Fibroblast of lung (primary cell): ENCODE measurements around the gene TASP1. TPM values are rescaled to one million over a fixed set of nuclear protein-coding genes. Genes with fewer than 3 reads are reported as not detected.
A peak's percentile ranks its signal among the peaks of the same experiment; 100 is the strongest.

Source experiments
- DNase-seq, 2 donors: peaks; one replicate each; pipeline versions ENCODE4 v3.0.0 to v3.0.0-alpha.2; 2010; ENCODE audit warnings: low read depth in 2 of 2
- H2AFZ ChIP-seq: 2 replicates; pipeline ENCODE4 v1.5.1; 2012; ENCODE audit warnings: low read length, control low read depth, inconsistent platforms
- H3K27ac ChIP-seq: 2 replicates; pipeline ENCODE4 v1.5.1; 2011; ENCODE audit warnings: low read length, control low read depth; ENCODE audit not compliant: insufficient read depth
- H3K27me3 ChIP-seq: 2 replicates; pipeline ENCODE4 v1.5.1; 2011; ENCODE audit warnings: mild to moderate bottlenecking, low read length; ENCODE audit not compliant: control insufficient read depth, insufficient read depth
- H3K36me3 ChIP-seq: 2 replicates; pipeline ENCODE4 v1.5.1; 2011; ENCODE audit warnings: low read length; ENCODE audit not compliant: control insufficient read depth, insufficient read depth
- H3K4me1 ChIP-seq: 2 replicates; pipeline ENCODE4 v1.5.1; 2011; ENCODE audit warnings: low read length; ENCODE audit not compliant: control insufficient read depth, insufficient read depth; ENCODE audit errors: extremely low read depth
- H3K4me2 ChIP-seq: 2 replicates; pipeline ENCODE4 v1.5.1; 2011; ENCODE audit warnings: low read length, control low read depth; ENCODE audit not compliant: insufficient read depth; ENCODE audit errors: extremely low read depth
- H3K4me3 ChIP-seq, 4 experiments: fragments of 200-600 bp in 1 of 4; sonication (generic) in 1 of 4; replicated peaks in 1 of 4; 2 replicates each; pipeline ENCODE4 v1.5.1; 2011 to 2016; ENCODE audit warnings: low read length in 4 of 4, low read depth in 3 of 4, mild to moderate bottlenecking in 3 of 4, control low read depth in 2 of 4, inconsistent platforms in 1 of 4, mixed read lengths in 1 of 4; ENCODE audit not compliant: insufficient read depth in 1 of 4; ENCODE audit errors: control extremely low read depth in 1 of 4
- H3K79me2 ChIP-seq: 2 replicates; pipeline ENCODE4 v1.5.1; 2012; ENCODE audit warnings: mild to moderate bottlenecking, low read length, inconsistent platforms; ENCODE audit not compliant: control insufficient read depth, insufficient read depth
- H3K9ac ChIP-seq: 2 replicates; pipeline ENCODE4 v1.5.1; 2011; ENCODE audit warnings: mild to moderate bottlenecking, low read length, control low read depth; ENCODE audit not compliant: insufficient read depth
- H3K9me3 ChIP-seq: 2 replicates; pipeline ENCODE4 v1.5.1; 2012; ENCODE audit warnings: low read depth, low read length; ENCODE audit not compliant: control insufficient read depth, insufficient read depth
- H4K20me1 ChIP-seq: 2 replicates; pipeline ENCODE4 v1.5.1; 2011; ENCODE audit warnings: low read length; ENCODE audit not compliant: control insufficient read depth, insufficient read depth; ENCODE audit errors: extremely low read depth
- CTCF ChIP-seq, 2 donors: IDR thresholded peaks in 1 of 2; conservative IDR thresholded peaks in 1 of 2; 1 replicate in 1 of 2; 2 replicates in 1 of 2; pipeline ENCODE4 v1.5.1; 2011 to 2012; ENCODE audit warnings: low read length in 2 of 2, control low read depth in 1 of 2, inconsistent platforms in 1 of 2, low read depth in 1 of 2, mild to moderate bottlenecking in 1 of 2
- EZH2 ChIP-seq: IDR thresholded peaks from 2 replicates; pipeline ENCODE4 v1.5.1; 2012; ENCODE audit warnings: low read length, control low read depth, mild to moderate bottlenecking; ENCODE audit errors: missing control alignments
- polyA plus RNA-seq, 2 donors: library from polyadenylated mRNA; depleted of rRNA in 1 of 2; stranded (reverse) in 1 of 2; unstranded in 1 of 2; fragments of >200 nt; gene quantifications; 2 replicates each; pipeline ENCODE4 v1.2.1, GENCODE V29; 2011 to 2012; ENCODE audit warnings: missing spikeins in 1 of 2
- total RNA-seq: library from RNA; depleted of rRNA; stranded (reverse); fragments of >200 nt; gene quantifications from 2 replicates; pipeline ENCODE4 v1.2.1, GENCODE V29; 2014

TASP1 gene
- total and polyA plus RNA-seq, 2 donors (not counting 1 experiment from before 2014, with no cell fraction given) = 6.3 to 13.6 TPM

GRCh38 chr20:13672690-13673089 is 34.0 kb upstream of the TASP1 start:
- Histone ChIP-seq H3K27ac (no peak overlapping the region), H3K9ac (no peak overlapping the region), H3K9me3 (no peaks in the 10 kb centered on the region), H3K4me2 (no peak overlapping the region), H4K20me1 (no peaks in the 10 kb centered on the region), H3K36me3 (no peaks in the 10 kb centered on the region), H3K79me2 (no peaks in the 10 kb centered on the region), H3K4me3 (no peak overlapping the region), H2AFZ (no peak overlapping the region), H3K4me1 (no peaks in the 10 kb centered on the region), H3K27me3 (no peaks in the 10 kb centered on the region)
- no peak for TF ChIP-seq CTCF (conservative IDR thresholded peaks at IDR 0.05 in 1 of 2, IDR thresholded peaks at IDR 0.05 in 1 of 2; ENCODE audit: low read depth in 1 of 2, low read length in 2 of 2)
- TF ChIP-seq EZH2 = no peak
- no peak for DNase-seq

GRCh38 chr20:13671916-13672378 is 33.2 kb upstream of the TASP1 start:
- H3K4me3 ChIP-seq = no peak overlapping the region
- DNase-seq = peak; percentile 46 to 90
- no peak overlapping the region for H3K9ac ChIP-seq
- no peak for TF ChIP-seq CTCF (conservative IDR thresholded peaks at IDR 0.05 in 1 of 2, IDR thresholded peaks at IDR 0.05 in 1 of 2; ENCODE audit: low read depth in 1 of 2, low read length in 2 of 2)
- no peak for TF ChIP-seq EZH2
- no peaks in the 10 kb centered on the region for H3K9me3 ChIP-seq
- no peaks in the 10 kb centered on the region for H3K4me1 ChIP-seq
- no peaks in the 10 kb centered on the region for H3K36me3 ChIP-seq
- H3K79me2 ChIP-seq = no peaks in the 10 kb centered on the region
- H3K27ac ChIP-seq = no peak overlapping the region
- H2AFZ ChIP-seq = no peak overlapping the region
- H4K20me1 ChIP-seq = no peaks in the 10 kb centered on the region
- H3K27me3 ChIP-seq = no peaks in the 10 kb centered on the region
- H3K4me2 ChIP-seq = no peak overlapping the region

- no peak overlapping the region for H3K27ac ChIP-seq
- no peak overlapping the region for H3K4me3 ChIP-seq
- DNase-seq = no peak
- TF ChIP-seq EZH2 (no peak), CTCF (conservative IDR thresholded peaks at IDR 0.05 in 1 of 2, IDR thresholded peaks at IDR 0.05 in 1 of 2; ENCODE audit: low read depth in 1 of 2, low read length in 2 of 2) (no peak)
- no peaks in the 10 kb centered on the region for H3K9me3 ChIP-seq
- no peak overlapping the region for H3K4me2 ChIP-seq
- H3K36me3 ChIP-seq = no peaks in the 10 kb centered on the region
- no peaks in the 10 kb centered on the region for H4K20me1 ChIP-seq
- no peaks in the 10 kb centered on the region for H3K4me1 ChIP-seq
- H3K27me3 ChIP-seq = no peaks in the 10 kb centered on the region
- no peaks in the 10 kb centered on the region for H3K79me2 ChIP-seq
- no peak overlapping the region for H2AFZ ChIP-seq
- no peak overlapping the region for H3K9ac ChIP-seq
These were observed 32.8 kb upstream of the TASP1 start for GRCh38 chr20:13671512-13671911.
